Ascending aorta (tissue), 2 donors: Measurements from ENCODE around the gene FAM217A. TPM values are rescaled to one million over a fixed set of nuclear protein-coding genes. Genes with fewer than 3 reads are reported as not detected.
A peak's percentile ranks its signal among the peaks of the same experiment; 100 is the strongest.

Experiments
- DNase-seq, 2 donors: peaks; one replicate each; pipeline ENCODE4 v3.0.0-alpha.2; 2019; ENCODE audit warnings: low spot score in 2 of 2
- H3K27ac ChIP-seq, 2 donors: fragments of 200-600 bp; sonication (generic); one replicate each; pipeline ENCODE4 v1.5.1; 2016 to 2017; ENCODE audit warnings: mild to moderate bottlenecking in 1 of 2
- H3K27me3 ChIP-seq: fragments of 200-600 bp; sonication (generic); one replicate; pipeline ENCODE4 v1.5.1; 2017
- H3K36me3 ChIP-seq, 2 donors: fragments of 200-600 bp; sonication (generic); one replicate each; pipeline ENCODE4 v1.5.1; 2016
- H3K4me1 ChIP-seq, 2 donors: fragments of 200-600 bp; sonication (generic); one replicate each; pipeline ENCODE4 v1.5.1; 2016 to 2017; ENCODE audit warnings: mild to moderate bottlenecking in 1 of 2
- H3K4me3 ChIP-seq, 2 donors: fragments of 200-600 bp; sonication (generic); one replicate each; pipeline ENCODE4 v1.5.1; 2016 to 2017; ENCODE audit warnings: mild to moderate bottlenecking in 1 of 2
- H3K9me3 ChIP-seq, 2 donors: fragments of 200-600 bp; sonication (generic); one replicate each; pipeline ENCODE4 v1.5.1; 2016
- intact Hi-C: fragments of 100-400 bp; cut with DNase I; formaldehyde crosslinking; loops from one replicate; pipeline ENCODE4 v1.15.1; 2023
- total RNA-seq: library from RNA; depleted of rRNA; stranded (reverse); fragments of >200 nt; gene quantifications from one replicate; pipeline ENCODE4 v1.1.0, GENCODE V29; 2016
- TF ChIP-seq, protein P1 (sequence below), 3 experiments: fragments of 200-600 bp in 2 of 3; fragments of 450-650 bp in 1 of 3; sonication (generic) in 2 of 3; IDR thresholded peaks; one replicate each; pipeline ENCODE4 v1.5.1; 2016 to 2019; ENCODE audit warnings: antibody characterized with exemption in 3 of 3, mild to moderate bottlenecking in 1 of 3, moderate library complexity in 1 of 3

Gene FAM217A
- total RNA-seq, 1 donor from 2014 or later = not detected

GRCh38 chr6:4059115-4059777 lies 19.7 kb downstream of the FAM217A start:
- intact Hi-C loops = no loop called here
- H3K27me3 ChIP-seq = no peaks in the 10 kb centered on the region

DNA sequence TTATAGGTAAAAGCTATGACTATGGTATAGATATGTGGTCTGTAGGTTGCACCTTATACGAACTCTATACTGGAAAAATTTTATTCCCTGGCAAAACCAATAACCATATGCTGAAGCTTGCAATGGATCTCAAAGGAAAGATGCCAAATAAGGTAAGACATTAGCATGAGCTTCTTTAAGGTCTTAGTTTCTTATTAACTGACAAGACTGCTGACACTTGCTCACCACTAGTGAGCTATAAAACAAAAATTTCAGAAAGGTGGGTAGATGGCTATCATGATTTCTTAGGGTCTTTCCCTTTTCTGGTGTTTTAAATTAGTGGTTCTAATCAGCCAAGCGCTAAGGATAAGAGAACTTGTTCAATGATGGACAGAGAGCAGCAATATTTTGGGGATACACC lies 21.9 kb downstream of the FAM217A start:
- Histone ChIP-seq H3K36me3 (peaks cover 67 to 82% of the 10 kb centered on the region in 2 donors), H3K4me3 (no peak overlapping the region), H3K27ac (no peak overlapping the region), H3K27me3 (no peaks in the 10 kb centered on the region), H3K4me1 (no peaks in the 10 kb centered on the region), H3K9me3 (no peaks in the 10 kb centered on the region)
- intact Hi-C loops = no loop called here
- TF ChIP-seq, protein P1, sequence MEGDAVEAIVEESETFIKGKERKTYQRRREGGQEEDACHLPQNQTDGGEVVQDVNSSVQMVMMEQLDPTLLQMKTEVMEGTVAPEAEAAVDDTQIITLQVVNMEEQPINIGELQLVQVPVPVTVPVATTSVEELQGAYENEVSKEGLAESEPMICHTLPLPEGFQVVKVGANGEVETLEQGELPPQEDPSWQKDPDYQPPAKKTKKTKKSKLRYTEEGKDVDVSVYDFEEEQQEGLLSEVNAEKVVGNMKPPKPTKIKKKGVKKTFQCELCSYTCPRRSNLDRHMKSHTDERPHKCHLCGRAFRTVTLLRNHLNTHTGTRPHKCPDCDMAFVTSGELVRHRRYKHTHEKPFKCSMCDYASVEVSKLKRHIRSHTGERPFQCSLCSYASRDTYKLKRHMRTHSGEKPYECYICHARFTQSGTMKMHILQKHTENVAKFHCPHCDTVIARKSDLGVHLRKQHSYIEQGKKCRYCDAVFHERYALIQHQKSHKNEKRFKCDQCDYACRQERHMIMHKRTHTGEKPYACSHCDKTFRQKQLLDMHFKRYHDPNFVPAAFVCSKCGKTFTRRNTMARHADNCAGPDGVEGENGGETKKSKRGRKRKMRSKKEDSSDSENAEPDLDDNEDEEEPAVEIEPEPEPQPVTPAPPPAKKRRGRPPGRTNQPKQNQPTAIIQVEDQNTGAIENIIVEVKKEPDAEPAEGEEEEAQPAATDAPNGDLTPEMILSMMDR (IDR thresholded peaks at IDR 0.05) = no peak
- no peak for DNase-seq

More at GRCh38 chr6:4059115-4059777, 19.7 kb downstream of the FAM217A start:
- Histone ChIP-seq H3K36me3 (peaks cover 58 to 86% of the 10 kb centered on the region in 2 donors), H3K27ac (no peak overlapping the region), H3K9me3 (no peaks in the 10 kb centered on the region), H3K4me3 (no peak overlapping the region), H3K4me1 (no peaks in the 10 kb centered on the region)
- no peak for DNase-seq
- TF ChIP-seq, protein P1 (IDR thresholded peaks at IDR 0.05) = no peak

- Histone ChIP-seq H3K36me3 (peaks cover 69 to 82% of the 10 kb centered on the region in 2 donors), H3K4me3 (no peak overlapping the region), H3K27ac (peak overlapping the region in 1 of 2 donors; percentile 47), H3K4me1 (no peaks in the 10 kb centered on the region), H3K9me3 (no peaks in the 10 kb centered on the region), H3K27me3 (no peaks in the 10 kb centered on the region)
- intact Hi-C loops = loop anchor here (1.0 kb wide), 1 partner anchor 100 kb away; no protein-coding TSS in a partner anchor
- TF ChIP-seq, protein P1 (IDR thresholded peaks at IDR 0.05) = peak in 2 of 3 experiments; percentile 23 to 46
- DNase-seq = no peak
These were observed 23.4 kb downstream of the FAM217A start for GRCh38 chr6:4055420-4056041.

GRCh38 chr6:4049246-4049645 lies 29.7 kb downstream of the FAM217A start:
- H3K4me1 ChIP-seq = no peaks in the 10 kb centered on the region
- H3K36me3 ChIP-seq = peaks cover 55 to 89% of the 10 kb centered on the region in 2 donors
- no peaks in the 10 kb centered on the region for H3K27me3 ChIP-seq
- TF ChIP-seq, protein P1 (IDR thresholded peaks at IDR 0.05) = no peak
- no peak for DNase-seq
- no peak overlapping the region for H3K27ac ChIP-seq
- no peak overlapping the region for H3K4me3 ChIP-seq
- H3K9me3 ChIP-seq = no peaks in the 10 kb centered on the region
- intact Hi-C loops = no loop called here

DNA sequence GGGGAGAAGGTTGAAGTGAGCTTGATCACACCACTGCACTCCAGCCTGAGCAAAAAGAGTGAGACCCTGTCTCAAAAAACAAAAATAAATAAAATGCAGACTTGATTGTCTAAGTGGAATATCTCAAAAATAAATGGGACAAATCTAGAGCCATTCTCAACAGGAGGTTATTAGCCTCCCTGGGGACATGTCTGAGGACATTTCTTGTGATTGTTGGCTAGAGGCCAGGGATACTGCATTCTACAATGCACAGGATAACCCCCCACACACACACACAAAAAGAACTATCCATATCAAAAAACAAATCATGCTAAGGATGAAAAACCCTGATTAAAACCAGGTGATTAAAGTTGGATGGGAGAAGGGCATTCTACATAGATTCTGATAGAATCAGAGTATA lies 37.5 kb downstream of the FAM217A start:
- H3K4me3 ChIP-seq = no peak overlapping the region
- no peak for DNase-seq
- no peaks in the 10 kb centered on the region for H3K9me3 ChIP-seq
- intact Hi-C loops = no loop called here
- peaks cover 69 to 87% of the 10 kb centered on the region in 2 donors for H3K36me3 ChIP-seq
- H3K4me1 ChIP-seq = no peaks in the 10 kb centered on the region
- no peak overlapping the region for H3K27ac ChIP-seq
- no peaks in the 10 kb centered on the region for H3K27me3 ChIP-seq
- TF ChIP-seq, protein P1 (IDR thresholded peaks at IDR 0.05) = no peak
